Gastrocnemius medialis (tissue), 4 donors: Measurements from ENCODE around the gene STAG1. TPM values are rescaled to one million over a fixed set of nuclear protein-coding genes. Genes with fewer than 3 reads are reported as not detected.

Source experiments
- ATAC-seq, 2 donors: fragments of 150-250 bp; one replicate each; pipeline ENCODE4 v1.9.1; 2016
- DNase-seq, 2 donors: peaks; one replicate each; pipeline ENCODE4 v3.0.0-alpha.2; 2019
- H3K27ac ChIP-seq, 4 donors: fragments of 200-600 bp; sonication (generic); 1 replicate in 1 of 4; 2 replicates in 3 of 4; pipeline ENCODE4 v1.5.1; 2016 to 2018; ENCODE audit warnings: mild to moderate bottlenecking in 2 of 4, moderate library complexity in 1 of 4
- H3K27me3 ChIP-seq, 3 donors: fragments of 200-600 bp; sonication (generic) in 2 of 3; 1 replicate in 1 of 3; 2 replicates in 2 of 3; pipeline versions ENCODE4 v1.5.1 to v1.6.0; 2016 to 2019; ENCODE audit warnings: mild to moderate bottlenecking in 1 of 3, moderate library complexity in 1 of 3
- H3K36me3 ChIP-seq, 2 donors: fragments of 200-600 bp; sonication (generic) in 1 of 2; one replicate each; pipeline ENCODE4 v1.5.1; 2017 to 2018
- H3K4me1 ChIP-seq, 2 donors: fragments of 200-600 bp; sonication (generic) in 1 of 2; one replicate each; pipeline ENCODE4 v1.5.1; 2016 to 2017; ENCODE audit warnings: mild to moderate bottlenecking in 2 of 2
- H3K4me3 ChIP-seq, 4 donors: fragments of 200-600 bp; sonication (generic) in 3 of 4; 1 replicate in 1 of 4; 2 replicates in 3 of 4; pipeline ENCODE4 v1.5.1; 2016 to 2019; ENCODE audit warnings: mild to moderate bottlenecking in 2 of 4
- H3K9me3 ChIP-seq, 3 donors: fragments of 200-600 bp; sonication (generic) in 2 of 3; 1 replicate in 1 of 3; 2 replicates in 2 of 3; pipeline ENCODE4 v1.5.1; 2016 to 2019
- CTCF ChIP-seq, 5 experiments: fragments of 450-650 bp in 3 of 5; fragments of 200-600 bp in 2 of 5; sonication (generic) in 2 of 5; IDR thresholded peaks in 4 of 5; conservative IDR thresholded peaks in 1 of 5; 1 replicate in 4 of 5; 2 replicates in 1 of 5; pipeline ENCODE4 v1.5.1; 2016 to 2019; ENCODE audit warnings: antibody characterized with exemption in 5 of 5, mild to moderate bottlenecking in 3 of 5, moderate library complexity in 3 of 5
- POLR2A ChIP-seq, 2 donors: fragments of 450-650 bp; IDR thresholded peaks; one replicate each; pipeline ENCODE4 v1.6.1; 2017; ENCODE audit warnings: antibody characterized with exemption in 2 of 2, mild to moderate bottlenecking in 2 of 2, moderate library complexity in 2 of 2
- in situ Hi-C, 4 donors: fragments of 200-750 bp; cut with MboI; loops; one replicate each; pipeline versions ENCODE4 v1.15.0 to v1.8.0; 2017; ENCODE audit warnings: low sequenced_read_pairs in 4 of 4
- intact Hi-C: fragments of 100-400 bp; cut with DNase I; formaldehyde crosslinking; loops from one replicate; pipeline ENCODE4 v1.15.1; 2023; ENCODE audit warnings: low total_unique reads
- total RNA-seq, 4 donors: library from RNA; depleted of rRNA; stranded (reverse); fragments of >200 nt; gene quantifications; one replicate each; pipeline versions ENCODE4 v1.1.0 to v1.2.3, GENCODE V29; 2016

STAG1 gene
- total RNA-seq, 4 donors from 2014 or later = 22.2 to 26.2 (median 23.7) TPM

GRCh38 chr3:136432685-136433084 lies 319.5 kb downstream of the STAG1 start:
- intact Hi-C loops = no loop called here
- DNase-seq (no peak), ATAC-seq (no peak)
- H3K36me3 ChIP-seq = peaks cover 0 to 6% of the 10 kb centered on the region in 2 donors
- no peaks in the 10 kb centered on the region for H3K4me1 ChIP-seq
- TF ChIP-seq POLR2A (IDR thresholded peaks at IDR 0.05) (no peak), CTCF (IDR thresholded peaks at IDR 0.05 in 4 of 5, conservative IDR thresholded peaks at IDR 0.05 in 1 of 5) (no peak)
- no peaks in the 10 kb centered on the region for H3K27me3 ChIP-seq
- in situ Hi-C loops = no loop called here
- no peaks in the 10 kb centered on the region for H3K9me3 ChIP-seq
- no peak overlapping the region for H3K4me3 ChIP-seq
- H3K27ac ChIP-seq = no peak overlapping the region

GRCh38 chr3:136428167-136428566 lies 324.0 kb downstream of the STAG1 start:
- H3K27ac ChIP-seq = no peak overlapping the region
- ATAC-seq = no peak
- no peak overlapping the region for H3K4me3 ChIP-seq
- no peaks in the 10 kb centered on the region for H3K27me3 ChIP-seq
- TF ChIP-seq POLR2A (IDR thresholded peaks at IDR 0.05) (no peak), CTCF (IDR thresholded peaks at IDR 0.05 in 4 of 5, conservative IDR thresholded peaks at IDR 0.05 in 1 of 5) (no peak)
- in situ Hi-C loops (no loop called here), intact Hi-C loops (no loop called here)
- no peaks in the 10 kb centered on the region for H3K9me3 ChIP-seq
- DNase-seq = no peak
- no peaks in the 10 kb centered on the region for H3K4me1 ChIP-seq
- H3K36me3 ChIP-seq = peaks cover 0 to 14% of the 10 kb centered on the region in 2 donors

- no peak for ATAC-seq
- in situ Hi-C loops = no loop called here
- peaks cover 0 to 14% of the 10 kb centered on the region in 2 donors for H3K36me3 ChIP-seq
- no peak overlapping the region for H3K27ac ChIP-seq
- H3K27me3 ChIP-seq = no peaks in the 10 kb centered on the region
- no peak overlapping the region for H3K4me3 ChIP-seq
- intact Hi-C loops = no loop called here
- TF ChIP-seq CTCF (IDR thresholded peaks at IDR 0.05 in 4 of 5, conservative IDR thresholded peaks at IDR 0.05 in 1 of 5) (no peak), POLR2A (IDR thresholded peaks at IDR 0.05) (no peak)
- H3K4me1 ChIP-seq = no peaks in the 10 kb centered on the region
- no peaks in the 10 kb centered on the region for H3K9me3 ChIP-seq
- DNase-seq = no peak
Observed at GRCh38 chr3:136427236-136427635, 324.9 kb downstream of the STAG1 start.

GRCh38 chr3:136414476-136414875 lies 337.7 kb downstream of the STAG1 start:
- in situ Hi-C loops (no loop called here), intact Hi-C loops (no loop called here)
- DNase-seq (no peak), ATAC-seq (no peak)
- Histone ChIP-seq H3K9me3 (no peaks in the 10 kb centered on the region), H3K4me3 (no peak overlapping the region), H3K27me3 (no peaks in the 10 kb centered on the region), H3K4me1 (no peaks in the 10 kb centered on the region), H3K27ac (no peak overlapping the region), H3K36me3 (peaks cover 0 to 10% of the 10 kb centered on the region in 2 donors)
- TF ChIP-seq POLR2A (IDR thresholded peaks at IDR 0.05) = no peak
- no peak for TF ChIP-seq CTCF (IDR thresholded peaks at IDR 0.05 in 4 of 5, conservative IDR thresholded peaks at IDR 0.05 in 1 of 5)

GRCh38 chr3:136412307-136412706 lies 339.9 kb downstream of the STAG1 start:
- Histone ChIP-seq H3K36me3 (peaks cover 0 to 4% of the 10 kb centered on the region in 2 donors), H3K4me3 (no peak overlapping the region), H3K27ac (no peak overlapping the region), H3K9me3 (no peaks in the 10 kb centered on the region), H3K27me3 (no peaks in the 10 kb centered on the region), H3K4me1 (no peaks in the 10 kb centered on the region)
- intact Hi-C loops (no loop called here), in situ Hi-C loops (no loop called here)
- DNase-seq (no peak), ATAC-seq (no peak)
- TF ChIP-seq CTCF (IDR thresholded peaks at IDR 0.05 in 4 of 5, conservative IDR thresholded peaks at IDR 0.05 in 1 of 5) (no peak), POLR2A (IDR thresholded peaks at IDR 0.05) (no peak)
